OCI-LY7 (cell line): ENCODE measurements around the gene APOC4. TPM values are rescaled to one million over a fixed set of nuclear protein-coding genes. Genes with fewer than 3 reads are reported as not detected.

Source experiments
- BruUV-seq: library from RNA; stranded (reverse); fragments of 400-500 nt; replicated peaks from 2 replicates; lab custom pipeline; 2021; lab: Mats Ljungman, UMichigan
- CTCF ChIA-PET: fragments of 300-600 bp; sonication (Branson Sonifier 250); formaldehyde crosslinking; loops from one replicate; lab custom pipeline; 2022; ENCODE audit warnings: antibody characterized with exemption; ENCODE audit not compliant: unreplicated experiment; lab: Charles Lee
- POLR2A ChIA-PET: fragments of 300-600 bp; sonication (Branson Sonifier 250); formaldehyde crosslinking; loops from one replicate; lab custom pipeline; 2022; ENCODE audit warnings: antibody characterized with exemption; lab: Charles Lee
- DNase-seq: peaks from one replicate; pipeline ENCODE4 v3.0.0-alpha.2; 2015; ENCODE audit warnings: low spot score
- H2AFZ ChIP-seq: fragments of 200-600 bp; sonication (generic), shearing (Covaris generic); 2 replicates; pipeline ENCODE4 v1.6.1; 2014; ENCODE audit warnings: mild to moderate bottlenecking, antibody characterized with exemption, low read length, moderate library complexity
- H3K27ac ChIP-seq: fragments of 200-600 bp; sonication (generic); 2 replicates; pipeline ENCODE4 v1.5.1; 2014; ENCODE audit warnings: mixed run types, low read depth, mild to moderate bottlenecking, moderate library complexity, low read length, inconsistent platforms; ENCODE audit not compliant: poor library complexity, severe bottlenecking
- H3K36me3 ChIP-seq: fragments of 200-600 bp; sonication (generic); 2 replicates; pipeline ENCODE4 v1.6.1; 2014; ENCODE audit warnings: mild to moderate bottlenecking, antibody characterized with exemption, low read length, moderate library complexity, mixed read lengths; ENCODE audit not compliant: insufficient read depth
- H3K4me1 ChIP-seq: fragments of 200-600 bp; sonication (generic); 2 replicates; pipeline ENCODE4 v1.5.1; 2014; ENCODE audit warnings: mild to moderate bottlenecking, low read length; ENCODE audit not compliant: insufficient read depth, poor library complexity, severe bottlenecking
- H3K4me2 ChIP-seq: fragments of 200-600 bp; sonication (generic); 2 replicates; pipeline ENCODE4 v1.6.1; 2014; ENCODE audit warnings: mild to moderate bottlenecking, low read length
- H3K4me3 ChIP-seq: fragments of 200-600 bp; sonication (generic); 2 replicates; pipeline ENCODE4 v1.5.1; 2014; ENCODE audit warnings: mild to moderate bottlenecking, low read depth, low read length; ENCODE audit not compliant: poor library complexity, severe bottlenecking
- H3K79me2 ChIP-seq: fragments of 200-600 bp; sonication (generic); 2 replicates; pipeline ENCODE4 v1.6.1; 2016; ENCODE audit warnings: low read depth, mild to moderate bottlenecking, low read length, moderate library complexity, mixed read lengths; ENCODE audit not compliant: insufficient read depth
- H3K9me2 ChIP-seq: fragments of 200-600 bp; sonication (generic); 2 replicates; pipeline ENCODE4 v1.6.1; 2016; ENCODE audit warnings: mild to moderate bottlenecking, low read length, mixed read lengths; ENCODE audit not compliant: insufficient read depth
- H3K9me3 ChIP-seq: fragments of 200-600 bp; sonication (generic); 2 replicates; pipeline ENCODE4 v1.6.1; 2014; ENCODE audit warnings: mild to moderate bottlenecking, mixed run types, low read length, mixed read lengths
- H4K20me1 ChIP-seq: fragments of 200-600 bp; sonication (generic); 2 replicates; pipeline ENCODE4 v1.6.1; 2014; ENCODE audit warnings: mild to moderate bottlenecking, antibody characterized with exemption, low read length, moderate library complexity, mixed read lengths; ENCODE audit not compliant: insufficient read depth
- EZH2phosphoT487 ChIP-seq: fragments of 200-600 bp; sonication (generic); IDR thresholded peaks from 2 replicates; pipeline ENCODE4 v1.6.1; 2018; ENCODE audit warnings: low read depth, borderline replicate concordance, mild to moderate bottlenecking, mixed run types, antibody characterized with exemption, low read length, moderate library complexity, mixed read lengths
- intact Hi-C: fragments of 100-400 bp; cut with micrococcal nuclease; formaldehyde crosslinking; loops from one replicate; pipeline ENCODE4 v1.10.0; 2022; ENCODE audit not compliant: unreplicated experiment
- total RNA-seq, 2 experiments: library from RNA; depleted of rRNA in 1 of 2; stranded (reverse); fragments of >200 nt in 1 of 2; shearing (Covaris generic) in 1 of 2; gene quantifications; 2 replicates each; pipeline ENCODE4 v1.2.3, GENCODE V29; 2014 to 2022
- TF ChIP-seq, protein P1 (sequence below): fragments of 200-600 bp; sonication (generic); conservative IDR thresholded peaks from 2 replicates; pipeline ENCODE4 v1.5.1; 2014; ENCODE audit warnings: mild to moderate bottlenecking, antibody characterized with exemption, low read length, moderate library complexity, mixed read lengths

The APOC4 gene
- total RNA-seq, 2 experiments from 2014 or later, result not detected

DNA sequence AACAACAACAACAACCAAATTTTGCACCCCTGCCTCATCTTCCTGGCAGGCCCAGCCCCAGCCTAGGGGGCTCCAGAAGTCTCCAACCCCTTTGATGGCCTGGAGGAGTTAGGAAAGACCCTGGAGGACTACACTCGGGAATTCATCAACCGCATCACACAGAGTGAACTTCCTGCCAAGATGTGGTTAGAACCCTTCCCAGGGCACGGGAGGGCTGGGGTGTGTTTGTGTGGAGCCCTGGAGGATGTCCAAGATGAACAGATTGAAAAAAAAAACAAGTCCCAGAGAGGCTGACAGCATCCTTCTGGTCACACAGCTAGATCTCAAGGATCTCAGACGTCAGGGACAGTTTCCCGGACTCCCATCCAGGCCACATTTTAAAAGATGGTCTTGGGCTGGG is 14.3 kb upstream of the APOC4 start:
- no TSS peak for BruUV-seq
- H3K4me2 ChIP-seq, result no peak overlapping the region
- no peaks in the 10 kb centered on the region for H4K20me1 ChIP-seq
- no peaks in the 10 kb centered on the region for H3K4me1 ChIP-seq
- H3K4me3 ChIP-seq, result no peak overlapping the region
- intact Hi-C loops, result no loop called here
- no peaks in the 10 kb centered on the region for H3K9me3 ChIP-seq
- no peaks in the 10 kb centered on the region for H3K79me2 ChIP-seq
- CTCF ChIA-PET, result no interaction called here
- no peak for TF ChIP-seq EZH2phosphoT487
- TF ChIP-seq, protein P1, sequence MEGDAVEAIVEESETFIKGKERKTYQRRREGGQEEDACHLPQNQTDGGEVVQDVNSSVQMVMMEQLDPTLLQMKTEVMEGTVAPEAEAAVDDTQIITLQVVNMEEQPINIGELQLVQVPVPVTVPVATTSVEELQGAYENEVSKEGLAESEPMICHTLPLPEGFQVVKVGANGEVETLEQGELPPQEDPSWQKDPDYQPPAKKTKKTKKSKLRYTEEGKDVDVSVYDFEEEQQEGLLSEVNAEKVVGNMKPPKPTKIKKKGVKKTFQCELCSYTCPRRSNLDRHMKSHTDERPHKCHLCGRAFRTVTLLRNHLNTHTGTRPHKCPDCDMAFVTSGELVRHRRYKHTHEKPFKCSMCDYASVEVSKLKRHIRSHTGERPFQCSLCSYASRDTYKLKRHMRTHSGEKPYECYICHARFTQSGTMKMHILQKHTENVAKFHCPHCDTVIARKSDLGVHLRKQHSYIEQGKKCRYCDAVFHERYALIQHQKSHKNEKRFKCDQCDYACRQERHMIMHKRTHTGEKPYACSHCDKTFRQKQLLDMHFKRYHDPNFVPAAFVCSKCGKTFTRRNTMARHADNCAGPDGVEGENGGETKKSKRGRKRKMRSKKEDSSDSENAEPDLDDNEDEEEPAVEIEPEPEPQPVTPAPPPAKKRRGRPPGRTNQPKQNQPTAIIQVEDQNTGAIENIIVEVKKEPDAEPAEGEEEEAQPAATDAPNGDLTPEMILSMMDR, result no peak
- no peak overlapping the region for H3K27ac ChIP-seq
- H3K9me2 ChIP-seq, result no peaks in the 10 kb centered on the region
- no peak for DNase-seq
- no peak overlapping the region for H2AFZ ChIP-seq
- H3K36me3 ChIP-seq, result no peaks in the 10 kb centered on the region
- POLR2A ChIA-PET, result no interaction called here

DNA sequence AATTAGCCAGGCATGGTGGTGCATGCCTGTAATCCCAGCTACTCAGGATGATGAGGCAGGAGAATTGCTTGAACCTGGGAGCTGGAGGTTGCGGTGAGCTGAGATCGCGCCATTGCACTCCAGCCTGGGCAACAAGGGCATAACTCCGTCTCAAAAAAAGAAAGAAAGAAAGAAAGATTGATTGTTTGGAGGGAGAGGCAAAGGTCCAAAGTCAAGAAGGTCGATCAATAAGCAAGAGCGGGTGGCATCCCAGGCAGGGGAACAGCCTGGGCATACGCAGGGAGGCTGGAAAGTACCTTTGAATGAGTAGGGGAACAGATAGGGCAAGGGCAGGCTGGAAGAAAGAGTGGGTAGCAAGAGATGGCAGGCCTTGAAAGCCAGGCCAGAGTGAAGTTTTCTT is 11.9 kb upstream of the APOC4 start:
- no peak overlapping the region for H3K4me3 ChIP-seq
- no peaks in the 10 kb centered on the region for H3K36me3 ChIP-seq
- intact Hi-C loops, result no loop called here
- no peaks in the 10 kb centered on the region for H3K9me3 ChIP-seq
- no peaks in the 10 kb centered on the region for H3K79me2 ChIP-seq
- H3K4me1 ChIP-seq, result no peaks in the 10 kb centered on the region
- no peak overlapping the region for H2AFZ ChIP-seq
- H3K9me2 ChIP-seq, result no peaks in the 10 kb centered on the region
- TF ChIP-seq, protein P1, result no peak
- TF ChIP-seq EZH2phosphoT487, result no peak
- no TSS peak for BruUV-seq
- H4K20me1 ChIP-seq, result no peaks in the 10 kb centered on the region
- DNase-seq, result no peak
- no peak overlapping the region for H3K4me2 ChIP-seq
- ChIA-PET CTCF (no interaction called here), POLR2A (no interaction called here)
- H3K27ac ChIP-seq, result no peak overlapping the region

DNA sequence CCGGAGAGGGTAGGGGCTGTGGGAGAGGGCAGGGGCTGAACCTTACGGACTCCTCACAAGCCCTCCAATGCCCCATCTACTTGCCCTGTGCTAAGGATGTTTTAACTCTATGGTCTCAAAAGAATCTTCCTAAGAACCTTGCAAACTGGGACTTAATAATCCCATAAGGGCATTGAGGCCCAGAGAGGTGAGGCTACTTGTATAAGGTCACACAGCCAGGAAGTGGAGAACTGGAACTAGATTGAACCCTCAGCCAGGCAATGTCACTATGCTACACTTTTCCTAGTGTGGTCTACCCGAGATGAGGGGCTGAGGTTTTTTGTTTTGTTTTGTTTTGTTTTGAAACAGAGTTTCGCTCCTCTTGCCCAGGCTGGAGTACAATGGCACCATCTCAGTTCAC is 10.5 kb upstream of the APOC4 start:
- intact Hi-C loops, result no loop called here
- CTCF ChIA-PET, result no interaction called here

More for the DNA sequence above, 10.5 kb upstream of the APOC4 start:
- no peak overlapping the region for H3K27ac ChIP-seq
- H3K4me2 ChIP-seq, result no peak overlapping the region
- H3K36me3 ChIP-seq, result no peaks in the 10 kb centered on the region
- no peaks in the 10 kb centered on the region for H3K9me2 ChIP-seq
- no peaks in the 10 kb centered on the region for H3K4me1 ChIP-seq
- no peak overlapping the region for H3K4me3 ChIP-seq
- BruUV-seq, result no TSS peak
- H4K20me1 ChIP-seq, result no peaks in the 10 kb centered on the region
- H3K9me3 ChIP-seq, result no peaks in the 10 kb centered on the region
- no peak for DNase-seq
- TF ChIP-seq, protein P1, result no peak
- TF ChIP-seq EZH2phosphoT487, result no peak
- no peak overlapping the region for H2AFZ ChIP-seq
- no peaks in the 10 kb centered on the region for H3K79me2 ChIP-seq
- POLR2A ChIA-PET, result no interaction called here
